ENCODE results near the gene TNNI2. TPM values are rescaled to one million over a fixed set of nuclear protein-coding genes. Genes with fewer than 3 reads are reported as not detected.
"Not testable (repeated sequence)": the region's sequence is repeated elsewhere in the genome, so short reads cannot be mapped to it uniquely, and the experiment has no call there.

TNNI2 gene
- total RNA-seq, 1 experiment from 2014 or later: not detected

DNA sequence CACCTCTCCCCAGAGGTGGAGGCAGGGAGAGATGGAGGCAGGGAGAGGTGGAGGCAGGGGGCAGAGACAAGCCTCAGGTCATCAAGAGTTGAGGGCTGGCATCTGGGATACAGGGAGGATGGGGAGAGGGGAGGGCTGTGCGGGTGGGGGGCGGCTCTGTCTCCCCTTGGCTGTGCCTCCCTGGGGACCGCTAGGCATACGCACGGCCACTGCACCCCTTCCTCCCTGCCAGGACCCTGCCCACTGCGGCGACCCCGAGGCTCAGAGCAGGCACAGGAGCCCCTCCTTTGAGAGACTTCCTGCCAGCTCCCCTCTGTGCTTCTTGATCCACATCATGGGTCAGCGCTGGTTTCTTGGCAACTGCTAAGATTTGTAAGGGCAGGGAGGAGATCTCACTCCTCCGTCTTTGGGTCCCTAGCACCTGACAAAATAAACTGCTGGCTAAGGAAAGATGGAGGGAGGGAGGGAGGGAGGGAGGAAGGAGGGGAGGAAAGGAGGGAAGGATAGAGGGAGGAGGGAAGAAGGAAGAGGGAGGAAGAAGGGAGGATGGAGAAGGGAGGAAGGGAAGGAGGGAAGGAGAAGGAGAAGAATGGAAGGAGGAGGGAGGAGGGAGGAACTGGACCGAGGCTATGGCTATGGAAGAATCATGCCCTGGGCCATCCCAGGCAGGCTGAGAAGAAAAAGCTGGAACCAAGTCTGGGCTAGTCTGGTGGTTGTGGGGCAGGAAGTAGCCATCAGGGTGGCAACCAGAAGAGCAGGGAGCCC is 34.4 kb downstream of the TNNI2 start:
- TF ChIP-seq, protein P1, sequence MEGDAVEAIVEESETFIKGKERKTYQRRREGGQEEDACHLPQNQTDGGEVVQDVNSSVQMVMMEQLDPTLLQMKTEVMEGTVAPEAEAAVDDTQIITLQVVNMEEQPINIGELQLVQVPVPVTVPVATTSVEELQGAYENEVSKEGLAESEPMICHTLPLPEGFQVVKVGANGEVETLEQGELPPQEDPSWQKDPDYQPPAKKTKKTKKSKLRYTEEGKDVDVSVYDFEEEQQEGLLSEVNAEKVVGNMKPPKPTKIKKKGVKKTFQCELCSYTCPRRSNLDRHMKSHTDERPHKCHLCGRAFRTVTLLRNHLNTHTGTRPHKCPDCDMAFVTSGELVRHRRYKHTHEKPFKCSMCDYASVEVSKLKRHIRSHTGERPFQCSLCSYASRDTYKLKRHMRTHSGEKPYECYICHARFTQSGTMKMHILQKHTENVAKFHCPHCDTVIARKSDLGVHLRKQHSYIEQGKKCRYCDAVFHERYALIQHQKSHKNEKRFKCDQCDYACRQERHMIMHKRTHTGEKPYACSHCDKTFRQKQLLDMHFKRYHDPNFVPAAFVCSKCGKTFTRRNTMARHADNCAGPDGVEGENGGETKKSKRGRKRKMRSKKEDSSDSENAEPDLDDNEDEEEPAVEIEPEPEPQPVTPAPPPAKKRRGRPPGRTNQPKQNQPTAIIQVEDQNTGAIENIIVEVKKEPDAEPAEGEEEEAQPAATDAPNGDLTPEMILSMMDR (conservative IDR thresholded peaks at IDR 0.05): no peak
- Mint-ChIP-seq H3K27ac (no peak overlapping the region), H3K27me3 (ENCODE audit: low read depth) (peaks cover 15% of the 10 kb centered on the region), H3K9me3 (no peaks in the 10 kb centered on the region), H3K36me3 (ENCODE audit: insufficient read depth in 1 of 3, low read depth in 3 of 3) (no peaks in the 10 kb centered on the region), H3K4me1 (peaks cover 4 to 10% of the 10 kb centered on the region in 2 experiments; a peak in 3 of 4 replicates), H3K4me3 (no peak overlapping the region)
- H3K4ac ChIP-seq (ENCODE audit: low read depth, low read length): no peak overlapping the region
- H3T11ph ChIP-seq (ENCODE audit: low read length): no peak overlapping the region
- no peak overlapping the region for H2BK5ac ChIP-seq (ENCODE audit: insufficient read length, low read length)
- H2AK5ac ChIP-seq (ENCODE audit: insufficient read length, low read length): no peak overlapping the region
- no peak overlapping the region for H3K9ac ChIP-seq (ENCODE audit: extremely low read depth, insufficient read length, low read length)
- no peak overlapping the region for H3K4me2 ChIP-seq (ENCODE audit: insufficient read depth, insufficient read length, low read length)
- no peaks in the 10 kb centered on the region for H4K20me1 ChIP-seq (ENCODE audit: control insufficient read depth, insufficient read depth, insufficient read length)
- H2BK120ac ChIP-seq (ENCODE audit: low read depth, low read length, poor library complexity, severe bottlenecking): no peak overlapping the region
- no peak overlapping the region for H2BK12ac ChIP-seq (ENCODE audit: insufficient read length, low read depth, low read length)
- DNase-seq: no peak
- H2BK15ac ChIP-seq (ENCODE audit: low read depth, low read length): no peak overlapping the region
- no peaks in the 10 kb centered on the region for H3K27me3 ChIP-seq (ENCODE audit: insufficient read depth, low read length)
- H2AFZ ChIP-seq (ENCODE audit: low read length): no peak overlapping the region
- H3K18ac ChIP-seq (ENCODE audit: insufficient read length, low read depth, low read length): no peak overlapping the region
- H4K91ac ChIP-seq (ENCODE audit: insufficient read length, low read depth, low read length): no peak overlapping the region
- H3K79me2 ChIP-seq (ENCODE audit: insufficient read depth, low read length): no peaks in the 10 kb centered on the region
- H3K14ac ChIP-seq (ENCODE audit: insufficient read depth, low read length): no peak overlapping the region
- no peaks in the 10 kb centered on the region for H3K23me2 ChIP-seq (ENCODE audit: insufficient read length, low read depth, low read length, poor library complexity, severe bottlenecking)
- H4K8ac ChIP-seq (replicated peaks; ENCODE audit: insufficient read length, low read depth, low read length): no peak overlapping the region
- no peak overlapping the region for H3K56ac ChIP-seq (ENCODE audit: insufficient read length, low read depth, low read length)
- no peak overlapping the region for H2BK20ac ChIP-seq (ENCODE audit: low read depth, low read length, poor library complexity, severe bottlenecking)
- H4K5ac ChIP-seq (ENCODE audit: insufficient read length, low read depth, low read length): no peak overlapping the region
- no peaks in the 10 kb centered on the region for H3K79me1 ChIP-seq (ENCODE audit: insufficient read depth, low read depth, low read length, poor library complexity, severe bottlenecking)
- no CpG with 5 or more reads among the region's 11 CpGs for WGBS (ENCODE audit: extremely low coverage, insufficient read length, low lambda C conversion rate)
- no peaks in the 10 kb centered on the region for H3K9me3 ChIP-seq (ENCODE audit: control insufficient read depth, low read depth, low read length)
- H3K23ac ChIP-seq (ENCODE audit: insufficient read length, low read depth, low read length): no peak overlapping the region
- H3K4me1 ChIP-seq (ENCODE audit: insufficient read depth, low read length): no peaks in the 10 kb centered on the region
- H3K27ac ChIP-seq (ENCODE audit: insufficient read length, low read depth, low read length): no peak overlapping the region

DNA sequence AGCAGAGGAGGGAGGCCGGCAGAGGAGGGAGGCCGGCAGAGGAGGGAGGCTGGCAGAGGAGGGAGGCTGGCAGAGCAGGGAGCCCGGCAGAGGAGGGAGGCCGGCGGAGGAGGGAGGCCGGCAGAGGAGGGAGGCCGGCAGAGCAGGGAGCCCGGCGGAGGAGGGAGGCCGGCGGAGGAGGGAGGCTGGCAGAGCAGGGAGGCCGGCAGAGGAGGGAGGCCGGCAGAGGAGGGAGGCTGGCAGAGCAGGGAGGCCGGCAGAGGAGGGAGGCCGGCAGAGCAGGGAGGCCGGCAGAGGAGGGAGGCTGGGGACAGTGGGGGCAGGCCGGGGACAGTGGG is 35.0 kb downstream of the TNNI2 start:
- not testable (repeated sequence) for H2BK120ac ChIP-seq (ENCODE audit: low read depth, low read length, poor library complexity, severe bottlenecking); H3K14ac ChIP-seq (ENCODE audit: insufficient read depth, low read length); H3K79me1 ChIP-seq (ENCODE audit: insufficient read depth, low read depth, low read length, poor library complexity, severe bottlenecking); H3K4me2 ChIP-seq (ENCODE audit: insufficient read depth, insufficient read length, low read length); H3K27me3 ChIP-seq (ENCODE audit: insufficient read depth, low read length); H3K4ac ChIP-seq (ENCODE audit: low read depth, low read length); H2BK12ac ChIP-seq (ENCODE audit: insufficient read length, low read depth, low read length); H3K23ac ChIP-seq (ENCODE audit: insufficient read length, low read depth, low read length); H3K9me3 ChIP-seq (ENCODE audit: control insufficient read depth, low read depth, low read length); H3K18ac ChIP-seq (ENCODE audit: insufficient read length, low read depth, low read length); H4K5ac ChIP-seq (ENCODE audit: insufficient read length, low read depth, low read length); H3K9me3 Mint-ChIP-seq; H3K27ac ChIP-seq (ENCODE audit: insufficient read length, low read depth, low read length); H2AFZ ChIP-seq (ENCODE audit: low read length); H2BK20ac ChIP-seq (ENCODE audit: low read depth, low read length, poor library complexity, severe bottlenecking); H3K56ac ChIP-seq (ENCODE audit: insufficient read length, low read depth, low read length); H3K4me3 Mint-ChIP-seq; H3T11ph ChIP-seq (ENCODE audit: low read length); H2BK15ac ChIP-seq (ENCODE audit: low read depth, low read length); DNase-seq; H3K9ac ChIP-seq (ENCODE audit: extremely low read depth, insufficient read length, low read length); H3K23me2 ChIP-seq (ENCODE audit: insufficient read length, low read depth, low read length, poor library complexity, severe bottlenecking); H3K4me1 ChIP-seq (ENCODE audit: insufficient read depth, low read length); H3K27ac Mint-ChIP-seq; H4K91ac ChIP-seq (ENCODE audit: insufficient read length, low read depth, low read length); H2BK5ac ChIP-seq (ENCODE audit: insufficient read length, low read length); H4K20me1 ChIP-seq (ENCODE audit: control insufficient read depth, insufficient read depth, insufficient read length); H3K79me2 ChIP-seq (ENCODE audit: insufficient read depth, low read length); H2AK5ac ChIP-seq (ENCODE audit: insufficient read length, low read length); H4K8ac ChIP-seq (replicated peaks; ENCODE audit: insufficient read length, low read depth, low read length); H3K36me3 Mint-ChIP-seq (ENCODE audit: insufficient read depth in 1 of 3, low read depth in 3 of 3)
- peaks cover 15% of the 10 kb centered on the region for H3K27me3 Mint-ChIP-seq (ENCODE audit: low read depth)
- WGBS (ENCODE audit: extremely low coverage, insufficient read length, low lambda C conversion rate): no CpG with 5 or more reads among the region's 17 CpGs
- H3K4me1 Mint-ChIP-seq: peaks cover 4 to 10% of the 10 kb centered on the region in 2 experiments; a peak in 3 of 4 replicates

All from H9 (cell line).